OCI-LY3 (cell line): ENCODE results near the gene PLEKHO1.

Experiments
- EZH2phosphoT487 ChIP-seq: fragments of 200-600 bp; shearing (Covaris generic); IDR thresholded peaks from 2 replicates; pipeline ENCODE4 v1.6.1; 2018; ENCODE audit warnings: antibody characterized with exemption, mixed run types, low read depth
- TF ChIP-seq, protein P1 (sequence below): fragments of 200-600, 300-600 bp; sonication (generic); IDR thresholded peaks from 2 replicates; pipeline ENCODE4 v1.5.1; 2014; ENCODE audit warnings: antibody characterized with exemption, low read length, low read depth

DNA sequence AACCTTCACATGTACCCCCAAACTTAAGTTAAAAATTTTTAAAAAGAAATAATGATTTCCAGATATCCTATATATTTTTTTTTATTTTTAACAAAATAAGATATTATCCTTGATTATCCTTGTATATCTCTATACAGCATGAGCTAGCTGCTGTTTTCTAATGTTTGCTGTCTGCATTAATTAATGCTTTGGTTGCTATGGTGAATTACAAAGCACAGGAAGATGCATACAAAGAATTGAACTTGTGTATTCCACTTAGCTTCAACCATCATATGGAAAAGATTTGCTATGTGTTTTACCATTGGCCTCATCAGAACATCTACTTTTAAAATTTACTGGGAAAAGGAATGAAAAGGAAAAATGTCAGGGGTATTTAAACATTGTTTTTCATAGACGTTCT, 46.7 kb upstream of the PLEKHO1 start:
- TF ChIP-seq, protein P1, sequence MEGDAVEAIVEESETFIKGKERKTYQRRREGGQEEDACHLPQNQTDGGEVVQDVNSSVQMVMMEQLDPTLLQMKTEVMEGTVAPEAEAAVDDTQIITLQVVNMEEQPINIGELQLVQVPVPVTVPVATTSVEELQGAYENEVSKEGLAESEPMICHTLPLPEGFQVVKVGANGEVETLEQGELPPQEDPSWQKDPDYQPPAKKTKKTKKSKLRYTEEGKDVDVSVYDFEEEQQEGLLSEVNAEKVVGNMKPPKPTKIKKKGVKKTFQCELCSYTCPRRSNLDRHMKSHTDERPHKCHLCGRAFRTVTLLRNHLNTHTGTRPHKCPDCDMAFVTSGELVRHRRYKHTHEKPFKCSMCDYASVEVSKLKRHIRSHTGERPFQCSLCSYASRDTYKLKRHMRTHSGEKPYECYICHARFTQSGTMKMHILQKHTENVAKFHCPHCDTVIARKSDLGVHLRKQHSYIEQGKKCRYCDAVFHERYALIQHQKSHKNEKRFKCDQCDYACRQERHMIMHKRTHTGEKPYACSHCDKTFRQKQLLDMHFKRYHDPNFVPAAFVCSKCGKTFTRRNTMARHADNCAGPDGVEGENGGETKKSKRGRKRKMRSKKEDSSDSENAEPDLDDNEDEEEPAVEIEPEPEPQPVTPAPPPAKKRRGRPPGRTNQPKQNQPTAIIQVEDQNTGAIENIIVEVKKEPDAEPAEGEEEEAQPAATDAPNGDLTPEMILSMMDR: no peak
- TF ChIP-seq EZH2phosphoT487: no peak
